Progenitor cell of endocrine pancreas (in vitro differentiated cells): ENCODE data around the gene HPCAL1. TPM values are rescaled to one million over a fixed set of nuclear protein-coding genes. Genes with fewer than 3 reads are reported as not detected.

Experiments
- DNase-seq: peaks from one replicate; pipeline ENCODE4 v3.0.0; 2021; ENCODE audit warnings: low spot score; ENCODE audit not compliant: unreplicated experiment
- H3K27ac Mint-ChIP-seq: 2 replicates; pipeline ENCODE4 v1.8.0; 2021; ENCODE audit warnings: mild to moderate bottlenecking, moderate library complexity, mixed read lengths
- H3K27me3 Mint-ChIP-seq: 2 replicates; pipeline ENCODE4 v1.8.0; 2021; ENCODE audit warnings: mixed read lengths
- H3K36me3 Mint-ChIP-seq: 2 replicates; pipeline ENCODE4 v1.8.0; 2022; ENCODE audit warnings: mixed read lengths; ENCODE audit not compliant: insufficient read depth
- H3K4me1 Mint-ChIP-seq: 2 replicates; pipeline ENCODE4 v1.8.0; 2021; ENCODE audit warnings: low read depth, mixed read lengths
- H3K4me3 Mint-ChIP-seq: 2 replicates; pipeline ENCODE4 v1.8.0; 2021; ENCODE audit warnings: low read depth, mild to moderate bottlenecking, moderate library complexity, mixed read lengths
- H3K9me3 Mint-ChIP-seq: 2 replicates; pipeline ENCODE4 v1.8.0; 2021; ENCODE audit warnings: low read depth, mixed read lengths
- total RNA-seq: library from RNA; stranded (reverse); gene quantifications from 2 replicates; pipeline ENCODE4 v1.2.1, GENCODE V29; 2021
- TF ChIP-seq, protein P1 (sequence below): fragments of 200-600 bp; sonication (generic); IDR thresholded peaks from one replicate; pipeline ENCODE4 v1.5.0; 2021; ENCODE audit warnings: antibody characterized with exemption, mild to moderate bottlenecking; ENCODE audit not compliant: unreplicated experiment

HPCAL1 gene
- total RNA-seq, 1 donor from 2014 or later, result 16.5 TPM

DNA sequence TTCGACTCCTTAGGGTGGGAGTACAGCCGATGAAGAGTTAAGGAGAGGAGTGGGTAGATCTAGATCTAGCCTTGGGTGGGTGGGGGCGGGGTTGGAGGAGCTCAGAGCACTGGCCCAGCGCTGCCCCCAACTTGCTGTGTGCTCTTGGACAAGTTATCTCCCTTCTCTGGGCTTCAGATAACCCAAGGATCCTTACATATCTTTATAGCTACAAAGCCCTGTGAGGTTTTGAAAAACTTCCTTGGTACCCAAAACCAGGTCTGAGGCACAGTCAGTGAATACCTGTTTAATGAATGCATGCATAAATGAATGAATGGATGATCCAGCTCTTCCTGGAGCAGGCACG lies 146.8 kb downstream of the HPCAL1 start:
- TF ChIP-seq, protein P1, sequence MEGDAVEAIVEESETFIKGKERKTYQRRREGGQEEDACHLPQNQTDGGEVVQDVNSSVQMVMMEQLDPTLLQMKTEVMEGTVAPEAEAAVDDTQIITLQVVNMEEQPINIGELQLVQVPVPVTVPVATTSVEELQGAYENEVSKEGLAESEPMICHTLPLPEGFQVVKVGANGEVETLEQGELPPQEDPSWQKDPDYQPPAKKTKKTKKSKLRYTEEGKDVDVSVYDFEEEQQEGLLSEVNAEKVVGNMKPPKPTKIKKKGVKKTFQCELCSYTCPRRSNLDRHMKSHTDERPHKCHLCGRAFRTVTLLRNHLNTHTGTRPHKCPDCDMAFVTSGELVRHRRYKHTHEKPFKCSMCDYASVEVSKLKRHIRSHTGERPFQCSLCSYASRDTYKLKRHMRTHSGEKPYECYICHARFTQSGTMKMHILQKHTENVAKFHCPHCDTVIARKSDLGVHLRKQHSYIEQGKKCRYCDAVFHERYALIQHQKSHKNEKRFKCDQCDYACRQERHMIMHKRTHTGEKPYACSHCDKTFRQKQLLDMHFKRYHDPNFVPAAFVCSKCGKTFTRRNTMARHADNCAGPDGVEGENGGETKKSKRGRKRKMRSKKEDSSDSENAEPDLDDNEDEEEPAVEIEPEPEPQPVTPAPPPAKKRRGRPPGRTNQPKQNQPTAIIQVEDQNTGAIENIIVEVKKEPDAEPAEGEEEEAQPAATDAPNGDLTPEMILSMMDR, result no peak
- peaks cover 23% of the 10 kb centered on the region for H3K4me1 Mint-ChIP-seq
- H3K4me3 Mint-ChIP-seq, result peak overlapping the region; percentile 53
- DNase-seq, result no peak
- H3K27me3 Mint-ChIP-seq, result peaks cover 13% of the 10 kb centered on the region
- peaks cover 7% of the 10 kb centered on the region for H3K36me3 Mint-ChIP-seq
- no peaks in the 10 kb centered on the region for H3K9me3 Mint-ChIP-seq
- no peak overlapping the region for H3K27ac Mint-ChIP-seq

DNA sequence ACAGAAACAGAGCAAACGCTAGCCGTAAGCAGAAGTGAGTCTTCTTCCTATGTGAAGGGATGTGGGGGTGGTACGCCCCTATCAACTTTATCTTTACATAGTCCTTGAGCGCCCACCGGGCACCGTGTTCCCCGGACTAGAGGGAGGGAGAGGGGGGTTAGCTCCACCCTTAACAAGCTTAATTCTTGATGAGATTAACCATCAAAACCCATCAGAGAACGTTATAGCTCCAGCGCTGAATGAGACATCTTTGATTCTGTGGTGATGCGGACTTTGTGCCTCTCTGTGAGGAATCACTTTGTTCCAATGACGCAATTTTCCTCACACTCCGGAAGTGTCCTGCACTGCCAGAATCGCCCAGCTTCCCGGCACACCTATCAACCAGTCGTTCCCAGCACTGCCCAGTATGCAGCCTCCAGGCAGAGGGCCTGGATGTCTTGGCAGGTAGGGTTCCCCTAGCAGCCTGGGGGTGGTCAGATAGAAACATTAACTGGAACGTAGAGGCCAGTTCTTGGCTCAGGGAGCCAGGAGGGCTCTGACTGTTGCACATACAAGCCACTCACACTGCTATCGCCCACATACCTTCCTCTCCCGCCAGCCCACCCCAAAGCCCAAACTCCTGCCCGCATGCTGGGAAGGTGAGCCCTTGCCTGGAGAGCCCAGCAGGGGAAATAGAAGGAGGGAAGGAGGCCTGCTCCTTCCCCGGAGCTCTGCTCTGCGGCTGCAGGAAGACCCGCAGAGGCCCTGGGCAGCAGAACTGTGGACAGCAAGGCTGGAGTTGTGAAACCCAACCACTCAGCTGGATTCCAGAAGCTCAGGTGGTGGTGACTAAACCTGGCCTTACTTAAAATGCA lies 147.4 kb downstream of the HPCAL1 start:
- TF ChIP-seq, protein P1, result no peak
- Mint-ChIP-seq H3K4me1 (peaks cover 22% of the 10 kb centered on the region), H3K27ac (peak overlapping the region; percentile 49), H3K27me3 (peaks cover 17% of the 10 kb centered on the region), H3K9me3 (no peaks in the 10 kb centered on the region), H3K36me3 (peaks cover under 1% of the 10 kb centered on the region), H3K4me3 (peak overlapping the region; percentile 14)
- DNase-seq, result no peak

DNA sequence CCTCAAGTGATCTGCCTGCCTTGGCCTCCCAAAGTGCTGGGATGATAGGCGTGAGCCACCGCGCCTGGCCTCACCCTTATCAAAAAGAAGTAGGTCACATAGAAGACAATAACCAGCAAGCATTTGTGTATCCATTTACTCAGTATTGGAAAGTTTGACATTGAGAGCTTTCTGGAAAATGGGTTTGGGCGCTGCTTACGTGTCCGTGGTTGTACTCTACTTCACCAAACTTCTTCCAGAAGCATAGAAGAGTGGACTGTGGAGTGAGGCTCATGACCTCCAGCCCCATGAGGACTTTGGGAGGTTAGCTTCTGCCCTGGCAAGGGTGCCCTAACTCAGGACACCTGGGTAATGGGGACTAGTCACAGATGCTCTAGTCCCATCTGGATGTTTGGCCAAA lies 149.1 kb downstream of the HPCAL1 start:
- H3K4me3 Mint-ChIP-seq, result no peak overlapping the region
- H3K9me3 Mint-ChIP-seq, result no peaks in the 10 kb centered on the region
- H3K27me3 Mint-ChIP-seq, result peaks cover 22% of the 10 kb centered on the region
- H3K4me1 Mint-ChIP-seq, result peaks cover 12% of the 10 kb centered on the region
- no peak overlapping the region for H3K27ac Mint-ChIP-seq
- TF ChIP-seq, protein P1, result no peak
- no peaks in the 10 kb centered on the region for H3K36me3 Mint-ChIP-seq
- DNase-seq, result no peak

DNA sequence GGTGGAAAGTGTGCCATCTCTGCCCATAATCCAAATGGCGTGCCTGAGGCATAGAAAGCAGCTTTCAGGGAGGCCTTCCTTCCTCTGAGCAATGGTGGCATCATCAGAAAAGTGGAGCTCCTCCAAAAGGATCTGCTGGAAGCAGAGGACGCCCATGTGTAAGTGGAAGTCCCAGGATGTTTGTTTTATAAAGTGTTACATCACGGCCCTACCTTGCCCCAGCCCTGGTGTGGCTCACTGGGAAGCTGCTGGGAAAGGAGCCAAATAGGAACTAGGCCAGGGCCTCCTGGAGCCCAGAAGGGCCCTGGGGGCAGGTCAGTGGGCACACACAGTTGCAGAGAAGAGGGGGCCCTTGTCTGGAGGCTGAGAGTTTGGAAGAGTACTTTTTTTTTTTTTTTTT lies 149.6 kb downstream of the HPCAL1 start:
- Mint-ChIP-seq H3K27ac (no peak overlapping the region), H3K9me3 (no peaks in the 10 kb centered on the region), H3K36me3 (no peaks in the 10 kb centered on the region), H3K27me3 (peaks cover 22% of the 10 kb centered on the region), H3K4me3 (no peak overlapping the region), H3K4me1 (peaks cover 13% of the 10 kb centered on the region)
- DNase-seq, result no peak
- TF ChIP-seq, protein P1, result no peak

DNA sequence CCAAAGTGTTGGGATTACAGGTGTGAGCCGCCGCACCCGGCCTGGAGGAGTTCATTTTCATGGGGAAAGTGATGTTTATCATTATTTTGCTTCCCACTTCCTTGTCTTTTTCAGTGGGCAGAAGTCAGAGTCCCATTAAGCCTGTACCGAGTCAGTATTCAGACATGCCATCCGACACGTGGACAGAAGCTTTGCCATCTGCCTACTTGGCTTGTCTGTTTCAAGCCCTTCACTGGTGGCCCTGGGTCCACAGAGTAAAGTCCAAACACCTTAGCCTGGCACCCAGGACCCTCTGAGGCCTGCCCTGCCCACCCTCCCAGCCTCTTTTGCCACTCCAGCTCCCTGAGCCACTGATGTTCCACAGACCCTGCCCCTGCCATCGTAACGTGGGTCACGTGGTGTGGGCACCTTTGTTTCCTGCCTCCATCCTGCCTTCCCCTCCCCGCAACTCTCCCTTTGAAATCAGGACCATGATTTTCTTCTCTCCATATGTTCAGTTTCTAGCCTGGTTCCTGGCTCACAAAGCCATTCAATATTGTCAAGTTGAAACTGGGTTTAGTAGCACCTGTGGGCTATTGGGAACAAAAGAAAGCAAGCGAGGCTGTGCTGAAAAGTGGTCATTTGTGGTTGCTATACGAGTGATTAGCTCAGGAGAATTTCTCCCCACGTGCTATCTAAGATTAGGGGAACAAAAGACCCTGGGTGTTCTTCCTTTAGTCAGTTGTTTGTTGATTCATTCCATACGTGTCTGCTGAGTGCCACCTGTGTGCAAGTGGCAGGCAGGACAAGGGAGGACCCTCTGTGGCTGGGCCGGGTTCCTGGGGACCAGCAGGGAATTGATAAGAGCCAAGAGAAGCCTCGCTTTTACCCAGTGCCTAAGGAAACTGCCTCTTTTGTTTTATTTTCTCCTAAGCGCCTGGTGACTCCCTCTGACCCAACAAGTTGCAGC lies 150.5 kb downstream of the HPCAL1 start:
- TF ChIP-seq, protein P1, result no peak
- peaks cover 22% of the 10 kb centered on the region for H3K27me3 Mint-ChIP-seq
- H3K27ac Mint-ChIP-seq, result peak overlapping the region; percentile 89

More for the DNA sequence above, 150.5 kb downstream of the HPCAL1 start:
- Mint-ChIP-seq H3K9me3 (no peaks in the 10 kb centered on the region), H3K4me1 (peaks cover 20% of the 10 kb centered on the region), H3K36me3 (no peaks in the 10 kb centered on the region), H3K4me3 (no peak overlapping the region)
- no peak for DNase-seq
